Esophagus squamous epithelium (tissue), 5 donors: ENCODE measurements around the gene LOXL4. TPM values are rescaled to one million over a fixed set of nuclear protein-coding genes. Genes with fewer than 3 reads are reported as not detected.

Experiments
- DNase-seq: peaks from one replicate; lab custom pipeline; 2025; lab: John Stamatoyannopoulos, UW
- H3K27ac ChIP-seq, 4 donors: fragments of 200-600 bp; sonication (generic); one replicate each; pipeline ENCODE4 v1.5.1; 2016 to 2019; ENCODE audit warnings: mild to moderate bottlenecking in 1 of 4
- H3K27me3 ChIP-seq, 4 donors: fragments of 200-600 bp; sonication (generic); 1 replicate in 3 of 4; 2 replicates in 1 of 4; pipeline versions ENCODE4 v1.5.1 to v1.6.0; 2017 to 2021; ENCODE audit warnings: antibody characterized with exemption in 1 of 4
- H3K36me3 ChIP-seq, 3 donors: fragments of 200-600 bp; sonication (generic); one replicate each; pipeline ENCODE4 v1.5.1; 2016 to 2019
- H3K4me1 ChIP-seq, 3 donors: fragments of 200-600 bp; sonication (generic); one replicate each; pipeline ENCODE4 v1.5.1; 2017 to 2019
- H3K4me3 ChIP-seq, 4 donors: fragments of 200-600 bp; sonication (generic); 1 replicate in 3 of 4; 2 replicates in 1 of 4; pipeline ENCODE4 v1.5.1; 2016 to 2019; ENCODE audit warnings: mild to moderate bottlenecking in 2 of 4, moderate library complexity in 1 of 4
- H3K9me3 ChIP-seq, 3 donors: fragments of 200-600 bp; sonication (generic); one replicate each; pipeline ENCODE4 v1.5.1; 2016 to 2019
- CTCF ChIP-seq, 6 experiments: fragments of 450-650 bp in 4 of 6; fragments of 200-600 bp in 2 of 6; sonication (generic) in 2 of 6; IDR thresholded peaks; one replicate each; pipeline ENCODE4 v1.5.1; 2016 to 2019; ENCODE audit warnings: antibody characterized with exemption in 6 of 6, mild to moderate bottlenecking in 4 of 6, moderate library complexity in 4 of 6
- POLR2A ChIP-seq, 4 donors: fragments of 450-650 bp; IDR thresholded peaks; one replicate each; pipeline ENCODE4 v1.6.1; 2017; ENCODE audit warnings: antibody characterized with exemption in 4 of 4, mild to moderate bottlenecking in 4 of 4, moderate library complexity in 3 of 4
- WGBS, 2 donors: methylation state at CpG; one replicate each; pipeline ENCODE4 v1.1.5; 2018; 5-methylcytosine and 5-hydroxymethylcytosine counted together
- intact Hi-C: fragments of 100-400 bp; cut with DNase I; formaldehyde crosslinking; loops from one replicate; pipeline ENCODE4 v1.15.0; 2022
- total RNA-seq, 4 donors: library from RNA; depleted of rRNA; stranded (reverse); fragments of >200 nt; gene quantifications; one replicate each; pipeline ENCODE4 v1.1.0, GENCODE V29; 2016
- donor health status: DM: yes; HTN: yes; CAD: no.

The LOXL4 gene
- total RNA-seq, 4 donors from 2014 or later: 0.19 to 3.5 (median 1.4) TPM

GRCh38 chr10:98267069-98267893, 713 bp downstream of the LOXL4 start:
- no peak for DNase-seq
- no peaks in the 10 kb centered on the region for H3K9me3 ChIP-seq
- intact Hi-C loops: loop anchor here (5.0 kb wide), 1 partner anchor 45 kb away; no protein-coding TSS in a partner anchor
- WGBS, 2 donors: 69 to 78% methylated on average over 9 to 15 of the region's 22 CpGs
- H3K4me1 ChIP-seq: peaks cover 15 to 54% (median 21%) of the 10 kb centered on the region in 3 donors
- peak overlapping the region in 3 of 4 donors; percentile 37 to 73 (median 52) for H3K4me3 ChIP-seq
- no peaks in the 10 kb centered on the region for H3K36me3 ChIP-seq
- TF ChIP-seq CTCF (IDR thresholded peaks at IDR 0.05): no peak
- peak overlapping the region; percentile 60 to 89 (median 76) for H3K27ac ChIP-seq
- peaks cover 0 to 64% (median 0%) of the 10 kb centered on the region in 4 donors for H3K27me3 ChIP-seq

GRCh38 chr10:98266647-98267046, 1.3 kb downstream of the LOXL4 start:
- no peak overlapping the region for H3K4me3 ChIP-seq
- no peaks in the 10 kb centered on the region for H3K9me3 ChIP-seq
- peaks cover 15 to 54% (median 21%) of the 10 kb centered on the region in 3 donors for H3K4me1 ChIP-seq
- no peak for DNase-seq
- intact Hi-C loops: loop anchor here (5.0 kb wide), 1 partner anchor 46 kb away; no protein-coding TSS in a partner anchor
- peak overlapping the region in 2 of 4 donors; percentile 21 to 84 for H3K27ac ChIP-seq
- WGBS, 2 donors: 80 to 83% methylated on average over 5 of the region's 5 CpGs
- peaks cover 0 to 58% (median 0%) of the 10 kb centered on the region in 4 donors for H3K27me3 ChIP-seq
- H3K36me3 ChIP-seq: no peaks in the 10 kb centered on the region
- TF ChIP-seq CTCF (IDR thresholded peaks at IDR 0.05) (no peak), POLR2A (IDR thresholded peaks at IDR 0.05) (no peak)

- H3K4me1 ChIP-seq: peaks cover 15 to 54% (median 21%) of the 10 kb centered on the region in 3 donors
- peaks cover 0 to 56% (median 0%) of the 10 kb centered on the region in 4 donors for H3K27me3 ChIP-seq
- WGBS, 2 donors: 49 to 56% methylated on average over 10 to 12 of the region's 17 CpGs
- H3K36me3 ChIP-seq: no peaks in the 10 kb centered on the region
- H3K27ac ChIP-seq: peak overlapping the region in 1 of 4 donors; percentile 21
- no peak for DNase-seq
- intact Hi-C loops: loop anchor here (5.0 kb wide), 1 partner anchor 47 kb away; no protein-coding TSS in a partner anchor
- no peaks in the 10 kb centered on the region for H3K9me3 ChIP-seq
- TF ChIP-seq POLR2A (IDR thresholded peaks at IDR 0.05) (no peak), CTCF (IDR thresholded peaks at IDR 0.05) (no peak)
- H3K4me3 ChIP-seq: no peak overlapping the region
Observed at GRCh38 chr10:98265403-98266378, 2.3 kb downstream of the LOXL4 start.

- no peaks in the 10 kb centered on the region for H3K9me3 ChIP-seq
- no peak overlapping the region for H3K4me3 ChIP-seq
- H3K27me3 ChIP-seq: peaks cover 0 to 46% (median 0%) of the 10 kb centered on the region in 4 donors
- DNase-seq: no peak
- WGBS, 2 donors: 70 to 78% methylated on average over 7 to 9 of the region's 12 CpGs
- intact Hi-C loops: loop anchor here (5.0 kb wide), 1 partner anchor 48 kb away; no protein-coding TSS in a partner anchor
- H3K36me3 ChIP-seq: no peaks in the 10 kb centered on the region
- H3K4me1 ChIP-seq: peaks cover 15 to 53% (median 15%) of the 10 kb centered on the region in 3 donors
- TF ChIP-seq CTCF (IDR thresholded peaks at IDR 0.05) (no peak), POLR2A (IDR thresholded peaks at IDR 0.05) (no peak)
- H3K27ac ChIP-seq: no peak overlapping the region
Observed at GRCh38 chr10:98264378-98265065, 3.5 kb downstream of the LOXL4 start.
